CD4-positive, alpha-beta T cell treated with Interleukin-6 for 4 hours (primary cell): Measurements from ENCODE around the gene OTOP2.
"Not testable (repeated sequence)": the region's sequence is repeated elsewhere in the genome, so short reads cannot be mapped to it uniquely, and the experiment has no call there.

Experiments used
- DNase-seq: peaks from one replicate; pipeline ENCODE4 v3.0.0-alpha.2; 2020; ENCODE audit warnings: mixed read lengths

OTOP2 gene

GRCh38 chr17:74901353-74902135 lies 22.5 kb upstream of the OTOP2 start:
- no peak for DNase-seq

- DNase-seq: no peak
These were observed 21.0 kb upstream of the OTOP2 start for GRCh38 chr17:74903034-74903433.

DNA sequence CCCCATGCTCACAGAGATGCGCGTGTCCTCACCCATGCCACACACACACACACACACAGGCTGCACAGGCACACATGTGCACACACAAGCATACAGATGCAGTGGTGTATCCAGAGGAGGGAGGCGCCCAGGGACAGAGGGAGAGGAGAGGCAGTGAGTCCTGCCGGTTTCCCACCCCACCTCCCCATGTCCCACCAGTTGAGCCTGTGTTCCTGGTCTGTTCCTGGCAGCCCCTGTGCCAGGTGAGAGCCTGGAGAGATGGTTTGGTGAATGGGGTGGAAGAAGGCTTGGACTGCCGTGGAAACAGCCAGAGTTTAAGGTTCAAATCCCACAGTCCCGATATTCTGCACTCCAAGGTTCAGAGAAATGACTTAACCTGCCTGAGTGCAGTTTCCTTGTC lies 20.4 kb upstream of the OTOP2 start:
- DNase-seq: no peak

- no peak for DNase-seq
These were observed 19.2 kb upstream of the OTOP2 start for GRCh38 chr17:74904687-74905409.

- DNase-seq: not testable (repeated sequence)
These were observed 17.8 kb upstream of the OTOP2 start for GRCh38 chr17:74906214-74906793.

DNA sequence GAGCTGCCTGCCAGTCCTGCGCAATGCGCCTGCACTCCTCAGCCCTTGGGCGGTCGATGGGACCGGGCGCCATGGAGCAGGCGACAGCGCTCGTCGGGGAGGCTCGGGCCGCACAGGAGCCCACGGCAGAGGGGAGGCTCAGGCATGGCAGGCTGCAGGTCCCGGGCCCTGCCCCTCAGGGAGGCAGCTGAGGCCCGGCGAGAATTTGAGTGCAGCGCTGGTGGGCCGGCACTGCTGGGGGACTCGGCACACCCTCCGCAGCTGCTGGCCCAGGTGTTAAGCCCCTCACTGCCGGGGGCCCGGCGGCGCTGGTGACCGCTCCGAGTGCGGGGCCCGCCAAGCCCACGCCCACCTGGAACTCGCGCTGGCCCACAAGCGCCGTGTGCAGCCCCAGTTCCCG lies 17.1 kb upstream of the OTOP2 start:
- no peak for DNase-seq

GRCh38 chr17:74909097-74909496 lies 15.0 kb upstream of the OTOP2 start:
- not testable (repeated sequence) for DNase-seq

GRCh38 chr17:74911423-74911822 lies 12.7 kb upstream of the OTOP2 start:
- not testable (repeated sequence) for DNase-seq

- no peak for DNase-seq
These were observed 7.8 kb upstream of the OTOP2 start for GRCh38 chr17:74916136-74916850.

DNA sequence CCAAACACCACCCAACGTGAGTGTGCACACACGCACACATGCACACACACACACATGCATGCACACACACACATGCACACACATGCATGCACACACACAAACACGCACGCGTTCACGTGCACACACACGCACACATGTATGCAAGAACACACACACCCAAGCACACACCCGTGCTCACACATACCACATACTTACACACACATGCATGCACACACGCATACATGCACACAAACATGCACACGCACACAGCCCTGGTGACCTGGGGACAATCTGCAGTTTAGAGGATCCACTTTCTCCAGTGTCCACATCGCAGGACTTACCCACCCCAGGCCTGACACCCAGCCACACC lies 7.2 kb upstream of the OTOP2 start:
- DNase-seq: no peak

DNA sequence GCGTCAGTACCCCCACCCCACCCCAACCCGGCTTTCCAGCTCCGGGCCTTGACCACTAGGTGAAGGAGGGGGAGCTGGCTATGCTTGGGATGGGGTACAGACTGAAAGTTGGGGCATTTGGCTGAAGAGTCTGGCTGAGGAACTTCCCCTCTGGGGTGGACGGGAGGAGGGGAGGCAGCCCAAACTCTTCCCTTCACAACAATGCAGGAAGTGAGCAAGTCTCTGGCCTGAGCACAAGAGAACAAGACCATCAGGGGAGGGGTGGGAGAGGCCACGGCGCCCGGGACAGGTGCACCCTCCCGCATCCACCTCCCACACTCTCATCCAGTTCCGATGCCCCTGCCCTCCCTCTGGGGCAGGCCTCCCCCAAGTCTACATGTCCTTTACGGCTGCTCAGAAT lies 6.6 kb upstream of the OTOP2 start:
- DNase-seq: no peak

- DNase-seq: no peak
These were observed 5.2 kb upstream of the OTOP2 start for GRCh38 chr17:74918906-74919305.

DNA sequence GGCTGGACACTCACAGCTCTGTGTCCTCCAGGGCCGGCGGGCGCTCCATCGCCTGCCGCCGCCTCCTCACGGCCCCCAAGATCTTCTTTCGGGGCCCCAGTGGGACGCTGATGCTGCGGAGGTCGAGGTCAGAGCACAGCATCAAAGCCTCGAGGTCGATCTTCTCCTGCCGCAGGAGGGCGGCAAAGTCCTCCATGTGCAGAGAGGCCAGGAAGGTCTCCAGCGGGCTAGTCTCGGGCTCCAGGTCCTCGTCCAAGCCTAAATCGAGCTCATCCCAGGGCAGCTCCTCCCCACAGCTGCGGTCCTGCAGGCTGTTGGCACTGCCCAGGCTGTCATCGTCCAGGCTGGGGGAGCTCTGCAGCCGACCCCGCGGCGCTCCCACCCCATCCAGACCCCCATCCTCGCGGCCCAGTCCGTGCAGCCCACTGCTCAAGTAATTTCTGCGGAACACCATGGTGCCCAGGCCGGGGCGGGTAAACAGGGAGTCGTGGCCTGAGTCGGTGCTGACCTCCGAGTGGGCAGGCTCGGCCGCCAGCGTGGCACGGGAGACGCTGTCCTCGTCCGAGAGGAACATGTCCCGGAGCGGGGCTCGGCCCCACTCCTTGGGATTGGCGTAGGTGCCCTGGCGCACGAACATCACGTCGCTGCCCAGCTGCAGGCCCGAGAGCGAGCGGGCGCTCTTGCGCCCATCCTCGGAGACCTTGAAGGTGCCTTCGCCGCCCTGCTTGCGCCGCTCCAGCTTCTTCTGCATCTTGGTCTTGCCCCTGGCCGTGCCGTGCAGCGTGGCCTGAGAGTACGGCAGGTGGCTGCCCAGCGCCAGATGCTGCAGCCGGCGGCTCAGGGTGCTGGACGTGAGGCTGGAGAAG lies 4.4 kb upstream of the OTOP2 start:
- peak; percentile 9 for DNase-seq

GRCh38 chr17:74920306-74920620 lies 3.8 kb upstream of the OTOP2 start:
- DNase-seq: no peak

DNA sequence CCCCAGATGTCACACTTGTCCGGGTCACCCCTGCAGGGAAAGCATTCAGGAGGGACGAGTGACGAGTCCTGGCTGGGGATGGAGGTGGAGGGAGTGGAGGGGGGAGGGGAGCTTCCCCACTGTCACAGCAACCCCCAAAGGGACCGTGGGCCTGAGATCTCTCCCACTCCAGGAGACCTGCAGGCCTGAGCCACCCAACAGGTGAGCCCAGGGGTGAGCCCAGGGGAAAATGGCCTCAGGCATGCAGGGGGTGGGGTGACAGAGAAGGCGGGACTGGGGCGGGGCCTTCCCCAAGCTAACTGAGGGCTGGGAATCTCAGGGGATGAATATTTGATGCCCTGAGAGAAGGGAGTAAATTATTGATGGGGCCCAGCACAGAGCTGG lies 3.4 kb upstream of the OTOP2 start:
- no peak for DNase-seq

DNA sequence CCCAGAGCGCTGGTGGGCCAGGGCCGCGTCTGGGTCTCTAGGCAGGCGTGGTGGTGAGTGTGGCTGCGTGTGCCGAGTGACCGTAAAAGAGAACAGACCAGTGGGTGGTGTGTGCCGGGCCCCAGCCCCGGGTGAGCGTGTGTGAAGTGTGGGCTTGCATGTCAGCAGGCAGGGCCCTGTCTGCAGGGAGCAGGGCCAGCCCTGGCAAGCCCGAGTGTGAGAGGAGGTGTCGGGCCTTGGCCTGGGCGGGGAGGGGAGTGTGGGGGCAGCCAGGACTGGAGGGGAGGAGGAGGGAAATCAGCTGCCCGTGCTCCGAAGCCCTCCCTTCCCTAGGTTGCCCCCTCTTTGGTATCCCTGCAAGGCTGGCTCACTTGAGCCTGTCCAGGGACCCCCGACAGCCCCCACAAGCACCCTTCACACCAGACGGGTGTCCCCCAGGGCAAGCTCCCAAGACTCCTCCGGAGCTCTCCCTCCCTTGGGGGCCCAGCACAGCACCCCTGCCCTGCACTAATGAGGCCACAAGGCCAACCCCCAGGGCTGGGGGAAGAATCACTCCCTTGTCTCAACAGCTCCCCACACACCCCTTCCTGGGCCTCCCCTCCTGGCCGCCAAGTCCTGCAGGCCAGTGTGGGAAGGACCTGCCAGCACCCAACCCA lies 2.9 kb upstream of the OTOP2 start:
- DNase-seq: no peak

GRCh38 chr17:74921769-74922168 lies 2.3 kb upstream of the OTOP2 start:
- DNase-seq: no peak

DNA sequence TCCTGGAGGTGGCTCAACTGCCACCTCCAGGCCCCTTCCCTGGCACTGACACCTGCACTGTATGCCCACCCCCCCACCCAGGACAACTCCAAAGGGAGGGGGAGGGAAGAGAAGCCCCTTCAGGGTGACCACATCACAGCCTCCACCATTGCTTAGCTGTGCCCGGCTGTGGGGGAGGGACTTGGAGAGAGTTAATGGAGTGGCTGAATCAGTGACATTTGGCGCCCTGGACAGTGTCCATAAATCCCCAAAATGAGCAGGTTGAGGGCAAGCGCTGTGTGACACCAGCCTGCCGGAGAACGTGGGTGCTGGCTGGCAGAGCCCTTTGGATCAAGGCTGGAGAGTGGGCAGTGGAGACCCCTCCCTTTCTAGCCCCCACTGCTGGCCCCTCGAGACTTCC lies 1.9 kb upstream of the OTOP2 start:
- DNase-seq: no peak

- DNase-seq: peak; percentile 38
These were observed 1.2 kb upstream of the OTOP2 start, which contains the start of gene USH1G for GRCh38 chr17:74922694-74923537. USH1G (minus strand) TSS chr17:74923255; CDS start chr17:74923073, 182 bp downstream.

GRCh38 chr17:74923538-74924249 lies 379 bp upstream of the OTOP2 start:
- peak; percentile 78 for DNase-seq
